ENCODE data around the gene EXOSC6.
"Not testable (repeated sequence)": the region's sequence is repeated elsewhere in the genome, so short reads cannot be mapped to it uniquely, and the experiment has no call there.

- not testable (repeated sequence) for TF ChIP-seq CTCF, POLR2AphosphoS5 (IDR thresholded peaks at IDR 0.05)
Measured at GRCh38 chr16:70197611-70198010, 54.1 kb downstream of the EXOSC6 start.
